ENCODE measurements around the gene MRPL18.
"Not testable (repeated sequence)": the region's sequence is repeated elsewhere in the genome, so short reads cannot be mapped to it uniquely, and the experiment has no call there.

The MRPL18 gene

GRCh38 chr6:159777240-159777904 is 12.9 kb upstream of the MRPL18 start:
- no peak for DNase-seq (ENCODE audit: low spot score)

- DNase-seq (ENCODE audit: low spot score) = no peak
These were observed 12.1 kb upstream of the MRPL18 start for GRCh38 chr6:159778131-159778530.

- DNase-seq (ENCODE audit: low spot score) = no peak
These were observed 11.6 kb upstream of the MRPL18 start for GRCh38 chr6:159778542-159779103.

DNA sequence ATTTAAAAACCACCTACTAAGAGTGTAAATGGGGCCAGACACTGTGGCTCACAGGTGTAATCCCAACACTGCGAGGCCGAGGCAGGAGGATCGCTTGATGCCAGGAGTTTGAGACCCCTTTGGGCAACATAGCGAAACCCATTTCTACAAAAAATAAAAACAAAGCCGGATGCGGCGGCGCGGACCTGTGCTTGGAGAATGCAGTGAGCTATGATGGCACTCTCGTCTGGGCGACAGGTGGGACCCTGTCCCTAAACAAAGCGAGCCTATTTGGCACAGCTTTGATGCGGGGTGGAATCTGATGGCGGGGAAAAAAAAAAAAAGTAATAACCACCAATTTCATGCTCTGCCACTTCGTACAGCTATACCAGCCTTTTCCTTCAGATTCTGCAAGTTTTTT is 2.0 kb upstream of the MRPL18 start:
- peak; percentile 46 for DNase-seq (ENCODE audit: low spot score)

- DNase-seq (ENCODE audit: low spot score) = peak; percentile 72
These were observed 1.4 kb upstream of the MRPL18 start for GRCh38 chr6:159788753-159789376.

DNA sequence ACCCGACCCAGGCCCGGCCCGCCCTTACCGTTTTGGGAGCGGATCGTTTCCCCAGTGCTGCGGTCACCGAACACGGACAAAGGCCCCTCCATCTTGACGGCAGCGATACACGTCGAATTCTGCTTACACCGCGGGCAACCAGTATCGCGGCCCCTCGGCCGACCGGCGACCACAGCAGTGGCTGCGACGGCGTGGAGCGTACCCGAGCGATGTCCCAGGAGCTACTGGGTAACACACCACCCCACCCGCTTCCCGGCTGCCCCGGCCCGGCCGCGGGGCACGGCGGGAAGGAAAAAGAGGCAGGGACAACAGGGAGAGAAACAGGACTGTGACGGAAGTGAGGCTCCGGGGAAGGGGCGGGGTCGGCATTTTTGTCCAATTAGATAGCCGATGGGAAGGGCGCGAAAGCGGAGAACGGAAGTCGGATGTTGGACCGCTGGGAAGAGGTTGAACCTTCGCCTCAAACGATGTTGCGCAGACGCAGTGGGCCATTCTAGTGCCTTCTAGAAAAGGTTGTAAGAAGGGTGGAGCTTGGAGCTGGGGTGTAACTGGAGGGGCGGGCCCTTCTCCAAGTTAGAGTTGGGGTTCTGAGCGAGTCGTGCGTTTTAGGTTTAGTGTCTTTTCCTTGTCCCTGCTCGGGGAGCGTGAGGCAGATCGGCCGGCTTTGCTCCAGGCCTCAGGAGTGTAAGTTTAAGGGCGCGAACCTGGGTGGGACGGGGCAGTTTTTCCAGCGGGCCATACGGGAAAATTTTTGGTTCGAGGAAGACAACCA is 704 bp upstream of the MRPL18 start, which contains the start of gene TCP1:
TSS of gene TCP1 (minus strand) at position 226 of the 772 bp plus-strand sequence. CDS start at position 92, 134 bp downstream.
- peak; percentile 99 for DNase-seq (ENCODE audit: low spot score)

GRCh38 chr6:159790956-159791598 is 810 bp downstream of the MRPL18 start:
- DNase-seq (ENCODE audit: low spot score) = no peak

DNA sequence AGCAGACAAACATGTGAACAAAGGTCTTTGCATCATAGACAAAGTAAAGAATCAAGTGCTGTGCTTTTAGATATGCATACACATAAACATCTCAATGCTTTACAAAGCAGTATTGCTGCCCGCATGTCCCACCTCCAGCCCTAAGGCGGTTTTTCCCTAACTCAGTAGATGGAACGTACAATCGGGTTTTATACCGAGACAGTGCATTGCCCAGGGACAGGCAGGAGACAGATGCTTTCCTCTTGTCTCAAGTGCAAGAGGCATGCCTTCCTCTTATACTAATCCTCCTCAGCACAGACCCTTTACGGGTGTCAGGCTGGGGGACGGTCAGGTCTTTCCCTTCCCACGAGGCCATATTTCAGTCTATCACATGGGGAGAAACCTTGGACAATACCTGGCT is 4.7 kb downstream of the MRPL18 start:
- not testable (repeated sequence) for DNase-seq (ENCODE audit: low spot score)

DNA sequence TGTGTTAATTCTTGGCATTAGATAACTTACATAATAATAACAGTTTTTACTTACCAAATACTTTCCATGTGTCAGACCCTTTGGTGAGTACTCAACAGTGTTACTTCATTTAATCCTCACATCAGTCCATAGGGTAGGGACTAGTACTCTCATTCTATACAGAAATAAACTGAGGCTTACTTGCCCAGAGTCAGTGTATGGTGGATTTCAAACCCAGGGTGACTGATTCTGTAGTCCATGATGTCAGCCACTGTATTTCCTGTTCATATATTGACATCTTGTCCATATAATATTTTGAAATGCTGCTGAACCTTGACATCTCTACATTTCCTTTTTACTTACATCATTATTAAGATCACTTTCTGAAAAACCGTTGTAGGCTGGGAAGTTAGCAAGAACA is 7.3 kb downstream of the MRPL18 start:
- DNase-seq (ENCODE audit: low spot score) = no peak

DNA sequence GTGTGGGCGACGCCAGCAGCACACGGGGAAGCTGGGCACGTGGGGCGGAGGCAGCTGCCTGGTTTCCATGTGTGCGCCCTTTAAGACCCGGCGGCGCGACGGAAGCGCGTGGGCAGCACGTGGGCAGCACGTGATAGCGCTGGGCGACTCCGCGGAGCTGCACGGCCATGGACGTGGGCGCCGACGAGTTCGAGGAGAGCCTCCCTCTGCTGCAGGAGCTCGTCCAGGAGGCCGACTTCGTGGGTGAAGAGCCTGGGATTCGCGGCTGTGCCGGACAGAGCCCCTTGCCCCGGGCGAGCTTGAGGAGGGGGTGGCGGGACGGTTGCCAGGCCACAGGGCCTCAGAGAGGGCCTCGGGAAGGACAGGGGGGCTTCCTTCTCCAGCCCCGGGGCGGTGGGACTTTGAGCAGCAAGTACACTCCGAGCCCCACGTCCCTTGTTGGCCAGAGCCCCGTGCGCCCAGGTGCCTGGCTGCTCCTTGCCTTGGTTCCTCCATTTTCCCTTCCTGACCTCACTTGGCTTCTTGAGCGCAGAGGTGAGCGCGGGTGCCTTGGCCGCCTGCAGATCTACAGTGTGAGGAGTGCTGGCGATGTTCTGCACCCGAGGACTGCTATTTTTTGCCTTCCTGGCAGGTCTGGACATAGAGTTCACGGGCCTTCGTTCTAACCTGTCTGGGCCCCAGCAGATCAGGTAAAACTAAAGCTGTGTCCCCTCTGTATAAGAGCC is 10.0 kb downstream of the MRPL18 start, which contains the start of gene PNLDC1:
TSS of gene PNLDC1 (plus strand) at position 136 of the 725 bp plus-strand sequence. CDS start at position 168, 32 bp downstream.
- no peak for DNase-seq (ENCODE audit: low spot score)

DNA sequence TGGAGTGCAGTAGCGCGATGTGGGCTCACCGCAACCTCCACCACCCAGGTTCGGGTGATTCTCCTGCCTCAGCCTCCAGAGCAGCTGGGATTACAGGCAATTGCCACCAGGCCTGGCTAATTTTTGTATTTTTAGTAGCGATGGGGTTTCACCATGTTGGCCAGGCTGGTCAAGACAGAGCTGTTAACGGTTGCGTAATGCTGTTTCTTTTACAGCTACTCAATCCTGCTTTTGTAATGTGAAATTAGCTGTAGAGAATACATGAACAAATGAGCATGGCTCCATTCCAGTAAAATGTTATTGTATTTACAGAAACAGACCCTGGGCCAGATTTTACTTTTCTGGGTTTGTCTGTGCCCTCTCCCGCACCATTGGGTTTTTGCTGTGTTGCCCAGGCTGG is 11.7 kb downstream of the MRPL18 start:
- no peak for DNase-seq (ENCODE audit: low spot score)

GRCh38 chr6:159804504-159804903 is 14.2 kb downstream of the MRPL18 start:
- DNase-seq (ENCODE audit: low spot score) = no peak

DNA sequence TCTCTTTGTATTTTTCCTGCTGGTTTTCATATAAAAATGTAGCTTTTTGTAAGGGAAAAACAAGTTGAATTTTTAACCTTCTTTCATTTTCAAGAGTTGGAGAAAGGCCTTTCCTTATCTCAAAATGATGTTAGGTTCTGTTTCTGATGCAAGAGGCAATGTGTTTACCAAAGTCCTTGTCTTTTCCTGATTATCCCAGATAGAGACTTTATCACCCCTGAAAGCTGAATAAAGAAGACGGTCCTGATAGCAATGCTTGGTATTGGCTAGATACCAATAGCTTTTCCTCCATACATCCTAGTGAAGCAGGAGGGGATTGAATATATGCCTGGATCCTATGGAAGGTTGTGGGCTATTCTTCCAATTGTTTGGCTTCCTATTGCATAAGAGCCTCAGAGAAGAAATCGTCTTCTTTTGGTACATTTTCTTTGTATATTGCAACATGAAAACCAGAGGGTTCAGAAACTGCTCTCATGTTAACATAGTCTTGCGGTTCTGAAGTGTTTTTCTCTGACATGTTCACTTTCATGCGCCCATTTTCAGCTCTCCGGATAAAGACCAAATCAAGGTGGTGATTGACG is 15.3 kb downstream of the MRPL18 start:
- DNase-seq (ENCODE audit: low spot score) = no peak

DNA sequence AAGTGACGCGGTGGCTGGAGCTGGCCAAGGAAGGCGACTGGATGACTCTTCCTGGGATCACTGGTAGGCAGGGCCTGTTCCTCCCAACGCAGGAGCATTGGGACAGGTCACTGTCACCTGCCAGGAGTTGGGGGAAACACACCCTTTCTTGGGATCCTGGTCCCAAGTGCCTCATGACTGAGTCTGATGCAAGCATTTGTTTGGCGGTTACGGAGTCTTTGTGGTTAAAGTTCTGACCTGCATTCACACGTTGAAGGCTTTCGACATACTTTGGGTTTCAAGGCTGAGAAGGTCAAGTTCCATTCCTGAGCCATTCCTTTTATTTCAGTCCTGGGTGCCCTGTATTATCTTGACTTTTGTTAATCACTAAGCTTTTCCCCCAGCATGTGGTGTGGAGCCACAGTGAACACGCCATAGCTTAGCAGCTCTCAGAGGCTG is 15.8 kb downstream of the MRPL18 start:
- DNase-seq (ENCODE audit: low spot score) = no peak

GRCh38 chr6:159807150-159807858 is 17.0 kb downstream of the MRPL18 start:
- no peak for DNase-seq (ENCODE audit: low spot score)

DNA sequence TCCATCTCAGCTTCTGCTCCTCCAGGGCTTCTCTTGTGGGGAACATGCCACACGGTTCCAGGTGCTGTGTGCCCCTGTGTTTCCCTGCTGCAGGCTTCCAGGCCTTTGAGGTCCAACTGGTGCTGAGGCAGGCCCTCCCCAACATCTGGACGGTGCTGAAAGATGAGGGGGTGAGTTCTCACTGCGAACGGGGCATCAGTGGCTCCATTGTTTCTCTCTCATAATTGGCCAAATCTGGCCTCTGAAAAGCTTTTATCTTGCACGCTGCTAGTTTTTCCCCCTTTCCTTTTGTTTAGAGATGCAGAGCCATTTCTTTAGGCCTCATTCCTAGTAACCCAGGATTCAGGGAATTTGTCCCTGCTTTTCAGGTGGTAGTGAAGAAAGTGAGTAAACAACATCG is 18.4 kb downstream of the MRPL18 start:
- DNase-seq (ENCODE audit: low spot score) = no peak

DNA sequence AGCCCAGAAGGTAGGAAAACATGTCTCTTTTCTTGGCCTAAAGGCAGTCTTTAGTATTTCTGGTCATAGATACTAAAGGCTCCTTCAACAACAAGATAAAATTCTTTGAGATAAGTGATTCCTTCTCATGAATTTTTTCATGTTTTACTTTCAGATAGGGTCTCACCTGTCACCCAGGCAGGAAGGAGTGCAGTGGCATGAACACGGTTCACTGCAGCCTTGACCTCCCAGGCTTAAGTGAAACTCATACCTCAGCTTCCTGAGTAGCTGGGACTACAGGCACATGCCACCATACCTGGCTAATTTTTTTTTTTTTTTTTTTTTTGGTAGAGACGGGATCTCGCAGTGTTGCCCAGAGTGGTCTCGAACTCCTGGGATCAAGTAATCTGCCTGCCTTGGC is 18.9 kb downstream of the MRPL18 start:
- DNase-seq (ENCODE audit: low spot score) = no peak

DNA sequence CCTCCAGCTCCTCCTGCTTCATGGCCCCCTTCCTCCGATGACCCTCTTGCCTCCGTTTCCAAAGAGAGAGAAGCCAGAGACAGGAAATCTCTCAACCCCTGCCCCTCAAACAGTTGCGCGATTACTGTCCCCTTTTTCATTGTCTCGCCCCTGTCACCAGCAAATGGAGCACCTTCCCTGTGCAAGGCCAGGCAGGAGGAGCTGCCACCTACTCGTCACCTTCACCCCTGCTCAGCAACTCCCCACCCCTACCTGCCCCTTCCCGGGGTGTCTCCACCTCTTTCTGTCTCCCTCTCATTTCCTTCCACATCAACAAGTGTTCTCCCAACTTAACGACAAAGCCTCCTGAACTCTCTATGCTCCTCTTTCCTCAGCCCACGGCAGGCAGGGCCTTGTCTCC is 23.5 kb downstream of the MRPL18 start:
- DNase-seq (ENCODE audit: low spot score) = no peak

- no peak for DNase-seq (ENCODE audit: low spot score)
These were observed 25.1 kb downstream of the MRPL18 start for GRCh38 chr6:159815410-159815809.

- DNase-seq (ENCODE audit: low spot score) = not testable (repeated sequence)
These were observed 26.5 kb downstream of the MRPL18 start for GRCh38 chr6:159816775-159817174.
